Measurements from ENCODE around the gene FSD1L.

FSD1L gene

GRCh38 chr9:105535920-105536668 is 88.3 kb downstream of the FSD1L start:
- Histone ChIP-seq H3K27me3 (no peaks in the 10 kb centered on the region), H3K9me3 (no peaks in the 10 kb centered on the region), H3K4me3 (ENCODE audit: low read depth in 1 of 2, low read length in 1 of 2) (no peak overlapping the region), H3K27ac (no peak overlapping the region), H3K4me1 (ENCODE audit: control insufficient read depth in 1 of 2, insufficient read depth in 1 of 2, low read depth in 1 of 2, low read length in 1 of 2) (no peaks in the 10 kb centered on the region), H3K36me3 (no peaks in the 10 kb centered on the region)
- no peak for TF ChIP-seq CTCF (IDR thresholded peaks at IDR 0.05)

GRCh38 chr9:105539452-105539851 is 91.6 kb downstream of the FSD1L start:
- H3K36me3 ChIP-seq = no peaks in the 10 kb centered on the region

GRCh38 chr9:105541838-105542237 is 94.0 kb downstream of the FSD1L start:
- Histone ChIP-seq H3K4me3 (ENCODE audit: low read depth in 1 of 2, low read length in 1 of 2) (no peak overlapping the region), H3K4me1 (ENCODE audit: control insufficient read depth in 1 of 2, insufficient read depth in 1 of 2, low read depth in 1 of 2, low read length in 1 of 2) (no peaks in the 10 kb centered on the region), H3K27me3 (no peaks in the 10 kb centered on the region), H3K36me3 (no peaks in the 10 kb centered on the region), H3K9me3 (no peaks in the 10 kb centered on the region), H3K27ac (no peak overlapping the region)
- no peak for TF ChIP-seq CTCF (IDR thresholded peaks at IDR 0.05)

More at GRCh38 chr9:105539452-105539851, 91.6 kb downstream of the FSD1L start:
- Histone ChIP-seq H3K27ac (no peak overlapping the region), H3K9me3 (no peaks in the 10 kb centered on the region), H3K27me3 (no peaks in the 10 kb centered on the region), H3K4me3 (ENCODE audit: low read depth in 1 of 2, low read length in 1 of 2) (no peak overlapping the region), H3K4me1 (ENCODE audit: control insufficient read depth in 1 of 2, insufficient read depth in 1 of 2, low read depth in 1 of 2, low read length in 1 of 2) (no peaks in the 10 kb centered on the region)
- TF ChIP-seq CTCF (IDR thresholded peaks at IDR 0.05) = no peak

GRCh38 chr9:105554042-105554441 is 106.2 kb downstream of the FSD1L start:
- no peak overlapping the region for H3K27ac ChIP-seq
- no peak overlapping the region for H3K4me3 ChIP-seq (ENCODE audit: low read depth in 1 of 2, low read length in 1 of 2)
- H3K4me1 ChIP-seq (ENCODE audit: control insufficient read depth in 1 of 2, insufficient read depth in 1 of 2, low read depth in 1 of 2, low read length in 1 of 2) = peaks cover 7 to 10% of the 10 kb centered on the region in 2 experiments
- no peak for TF ChIP-seq CTCF (IDR thresholded peaks at IDR 0.05)
- no peaks in the 10 kb centered on the region for H3K27me3 ChIP-seq
- no peaks in the 10 kb centered on the region for H3K36me3 ChIP-seq
- H3K9me3 ChIP-seq = no peaks in the 10 kb centered on the region

GRCh38 chr9:105557804-105558610 is 110.2 kb downstream of the FSD1L start, which contains the start of gene FKTN:
FKTN (plus strand) TSS chr9:105558131; CDS start chr9:105575033, 16,902 bp downstream.
- H3K9me3 ChIP-seq = no peaks in the 10 kb centered on the region
- no peak for TF ChIP-seq CTCF (IDR thresholded peaks at IDR 0.05)
- H3K4me1 ChIP-seq (ENCODE audit: control insufficient read depth in 1 of 2, insufficient read depth in 1 of 2, low read depth in 1 of 2, low read length in 1 of 2) = peaks cover 7 to 10% of the 10 kb centered on the region in 2 experiments
- no peaks in the 10 kb centered on the region for H3K27me3 ChIP-seq
- peak within 1 kb of the TSS; percentile 68 to 71 for H3K4me3 ChIP-seq (ENCODE audit: low read depth in 1 of 2, low read length in 1 of 2)
- no peaks in the 10 kb centered on the region for H3K36me3 ChIP-seq
- peak within 1 kb of the TSS; percentile 31 for H3K27ac ChIP-seq

Data from neutrophil (primary cell).